HepG2 (cell line): Measurements from ENCODE around the gene GON4L. TPM values are rescaled to one million over a fixed set of nuclear protein-coding genes. Genes with fewer than 3 reads are reported as not detected.

Experiments used
- ARNTL ChIP-seq: sonication (generic); formaldehyde crosslinking; IDR thresholded peaks from 2 replicates; pipeline ENCODE4 v1.4.0; 2020; ENCODE audit warnings: mild to moderate bottlenecking, missing genetic modification reagents
- ETV5 ChIP-seq: IDR thresholded peaks from 2 replicates; pipeline ENCODE4 v1.6.1; 2018; ENCODE audit warnings: missing biosample characterization, missing genetic modification reagents, inconsistent platforms, borderline replicate concordance
- LCORL ChIP-seq, 2 experiments: fragments of 450-650 bp in 1 of 2; sonication (generic) in 1 of 2; formaldehyde crosslinking in 1 of 2; IDR thresholded peaks; 2 replicates each; pipeline versions ENCODE4 v1.5.0 to v1.6.1; 2017 to 2020; ENCODE audit warnings: antibody characterized with exemption in 1 of 2, missing genetic modification reagents in 1 of 2
- MAFF ChIP-seq: IDR thresholded peaks from 2 replicates; pipeline ENCODE4 v1.6.1; 2011; ENCODE audit warnings: low read depth, low read length, improper control_type of control experiment
- NFIC ChIP-seq: IDR thresholded peaks from 2 replicates; pipeline ENCODE4 v1.6.1; 2012; ENCODE audit warnings: mild to moderate bottlenecking, low read length, inconsistent platforms
- PAXIP1 ChIP-seq: sonication (generic); formaldehyde crosslinking; conservative IDR thresholded peaks from 2 replicates; pipeline ENCODE4 v1.4.0; 2020; ENCODE audit warnings: mild to moderate bottlenecking, missing genetic modification reagents, moderate library complexity
- SALL1 ChIP-seq: sonication (generic); formaldehyde crosslinking; IDR thresholded peaks from 2 replicates; pipeline ENCODE4 v1.8.0; 2022; ENCODE audit warnings: mild to moderate bottlenecking, missing genetic modification reagents
- SP4 ChIP-seq: sonication (generic); formaldehyde crosslinking; IDR thresholded peaks from 2 replicates; pipeline ENCODE4 v1.8.1; 2023; ENCODE audit warnings: mild to moderate bottlenecking, missing genetic modification reagents
- SP5 ChIP-seq: IDR thresholded peaks from 2 replicates; pipeline ENCODE4 v1.6.1; 2016; ENCODE audit warnings: low read depth, borderline replicate concordance
- SRSF9 ChIP-seq: fragments of 200-400 bp; formaldehyde crosslinking; IDR thresholded peaks from 2 replicates; pipeline ENCODE4 v1.6.1; 2018; ENCODE audit warnings: borderline replicate concordance, mild to moderate bottlenecking, low read depth, low read length; ENCODE audit not compliant: insufficient read depth, poor library complexity, severe bottlenecking
- ZMAT3 ChIP-seq: sonication (generic); formaldehyde crosslinking; conservative IDR thresholded peaks from 2 replicates; pipeline ENCODE4 v1.7.0; 2021; ENCODE audit warnings: missing genetic modification reagents
- ZNF282 ChIP-seq: fragments of 450-650 bp; IDR thresholded peaks from 2 replicates; pipeline ENCODE4 v1.6.1; 2018; ENCODE audit not compliant: partially characterized antibody
- ZNF383 ChIP-seq: sonication (generic); formaldehyde crosslinking; IDR thresholded peaks from 2 replicates; pipeline ENCODE4 v1.4.0; 2020; ENCODE audit warnings: missing genetic modification reagents, mild to moderate bottlenecking, borderline replicate concordance
- ZNF460 ChIP-seq: sonication (generic); formaldehyde crosslinking; IDR thresholded peaks from 2 replicates; pipeline ENCODE4 v1.5.1; 2020; ENCODE audit warnings: missing genetic modification reagents, mild to moderate bottlenecking, borderline replicate concordance
- ZNF598 ChIP-seq: sonication (generic); formaldehyde crosslinking; IDR thresholded peaks from 2 replicates; pipeline ENCODE4 v1.5.1; 2020; ENCODE audit warnings: mild to moderate bottlenecking, missing genetic modification reagents, borderline replicate concordance
- polyA plus RNA-seq, 8 experiments: library from polyadenylated mRNA; depleted of rRNA in 3 of 8; stranded (reverse) in 7 of 8; unstranded in 1 of 8; fragments of >200 nt; fragmentation: Illumina TruSeq in 4 of 8; extraction: Trizol in 4 of 8; gene quantifications; 2 replicates each; pipeline versions ENCODE4 v1.2.1 to v1.2.3, GENCODE V29; 2011 to 2016; ENCODE audit warnings: low read depth in 4 of 8, missing spikeins in 1 of 8, mixed read lengths in 1 of 8; ENCODE audit not compliant: insufficient read depth in 1 of 8
- total RNA-seq, 5 experiments: library from RNA; depleted of rRNA; stranded (reverse); fragments of >200 nt; fragmentation: Illumina TruSeq; extraction: Trizol; gene quantifications; 2 replicates each; pipeline ENCODE4 v1.2.3, GENCODE V29; 2016; ENCODE audit warnings: low read depth in 1 of 5
- TF ChIP-seq, protein P1 (sequence below): sonication (generic); formaldehyde crosslinking; IDR thresholded peaks from 2 replicates; pipeline ENCODE4 v1.4.0; 2020; ENCODE audit warnings: missing genetic modification reagents
- TF ChIP-seq, protein P2 (sequence below): sonication (generic); formaldehyde crosslinking; IDR thresholded peaks from 2 replicates; pipeline ENCODE4 v1.5.1; 2020; ENCODE audit warnings: mild to moderate bottlenecking, moderate library complexity, missing genetic modification reagents
- TF ChIP-seq, protein P3 (sequence below): sonication (generic); formaldehyde crosslinking; conservative IDR thresholded peaks from 2 replicates; pipeline ENCODE4 v1.4.0; 2020; ENCODE audit warnings: missing genetic modification reagents

The GON4L gene
- total and polyA plus RNA-seq, 2 of the 13 experiments (the other 11 are each of a cell fraction or from before 2014, with no cell fraction given): 14.6 to 19.6 TPM

DNA sequence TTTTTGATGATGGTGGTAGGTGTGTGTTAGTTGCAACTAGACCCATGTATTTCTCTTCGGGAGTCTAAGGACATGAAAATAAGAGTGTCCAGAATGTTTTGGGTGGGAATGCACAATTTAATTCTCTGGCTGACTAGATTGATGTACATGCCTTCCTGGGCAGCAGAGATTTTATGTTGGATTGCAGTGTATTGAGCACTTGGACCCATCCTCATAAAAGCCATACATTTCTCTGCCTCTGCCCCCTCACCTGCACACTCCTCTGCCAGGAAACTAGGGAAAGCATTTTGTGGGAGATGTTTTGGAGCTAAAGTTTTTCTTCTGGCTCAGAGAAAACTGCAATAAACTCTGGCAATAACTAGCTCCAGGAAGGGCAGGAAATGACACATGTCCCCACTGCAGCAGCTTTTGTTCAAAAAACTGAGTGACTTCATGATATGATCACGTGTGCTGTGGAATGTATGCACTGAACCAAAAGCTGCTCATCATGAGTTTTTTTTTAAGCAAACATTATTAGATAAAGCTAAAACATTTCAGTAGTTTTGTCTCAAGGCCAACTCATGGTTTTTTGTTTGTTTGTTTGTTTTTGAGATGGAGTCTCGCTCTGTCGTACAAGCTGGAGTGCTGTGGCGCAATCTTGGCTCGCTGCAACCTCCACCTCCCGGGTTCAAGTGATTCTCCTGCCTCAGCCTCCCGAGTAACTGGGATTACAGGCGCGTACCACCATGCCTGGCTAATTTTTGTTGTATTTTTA lies 36.6 kb upstream of the GON4L start (continued):
- TF ChIP-seq ZNF460 (CRISPR knock-in tag) (peak; percentile 89), NFIC (0 out of 2 replicates have a peak, but pooled peaks have one; percentile 22), SP5 (CRISPR knock-in tag) (no peak), ETV5 (peak; percentile 28; the same call in 1 of the 2 replicates), PAXIP1 (peak; percentile 51), SP4 (CRISPR knock-in tag) (no peak), ARNTL (peak; percentile 49; the same call in 1 of the 2 replicates), ZNF383 (no peak), LCORL (IDR thresholded peaks at IDR 0.05) (peak; percentile 40; the same call in 1 of the 2 replicates), LCORL (CRISPR knock-in tag; IDR thresholded peaks at IDR 0.05) (peak; percentile 29; the same call in 1 of the 2 replicates), MAFF (peak; percentile 11; the same call in 1 of the 2 replicates), SALL1 (peak; percentile 91), ZNF598 (CRISPR knock-in tag) (no peak), ZNF282 (no peak), ZMAT3 (CRISPR knock-in tag) (0 out of 2 replicates have a peak, but pooled peaks have one; percentile 51), SRSF9 (no peak)
- TF ChIP-seq, protein P1, sequence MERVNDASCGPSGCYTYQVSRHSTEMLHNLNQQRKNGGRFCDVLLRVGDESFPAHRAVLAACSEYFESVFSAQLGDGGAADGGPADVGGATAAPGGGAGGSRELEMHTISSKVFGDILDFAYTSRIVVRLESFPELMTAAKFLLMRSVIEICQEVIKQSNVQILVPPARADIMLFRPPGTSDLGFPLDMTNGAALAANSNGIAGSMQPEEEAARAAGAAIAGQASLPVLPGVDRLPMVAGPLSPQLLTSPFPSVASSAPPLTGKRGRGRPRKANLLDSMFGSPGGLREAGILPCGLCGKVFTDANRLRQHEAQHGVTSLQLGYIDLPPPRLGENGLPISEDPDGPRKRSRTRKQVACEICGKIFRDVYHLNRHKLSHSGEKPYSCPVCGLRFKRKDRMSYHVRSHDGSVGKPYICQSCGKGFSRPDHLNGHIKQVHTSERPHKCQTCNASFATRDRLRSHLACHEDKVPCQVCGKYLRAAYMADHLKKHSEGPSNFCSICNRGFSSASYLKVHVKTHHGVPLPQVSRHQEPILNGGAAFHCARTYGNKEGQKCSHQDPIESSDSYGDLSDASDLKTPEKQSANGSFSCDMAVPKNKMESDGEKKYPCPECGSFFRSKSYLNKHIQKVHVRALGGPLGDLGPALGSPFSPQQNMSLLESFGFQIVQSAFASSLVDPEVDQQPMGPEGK (CRISPR knock-in tag): no peak
- TF ChIP-seq, protein P2, sequence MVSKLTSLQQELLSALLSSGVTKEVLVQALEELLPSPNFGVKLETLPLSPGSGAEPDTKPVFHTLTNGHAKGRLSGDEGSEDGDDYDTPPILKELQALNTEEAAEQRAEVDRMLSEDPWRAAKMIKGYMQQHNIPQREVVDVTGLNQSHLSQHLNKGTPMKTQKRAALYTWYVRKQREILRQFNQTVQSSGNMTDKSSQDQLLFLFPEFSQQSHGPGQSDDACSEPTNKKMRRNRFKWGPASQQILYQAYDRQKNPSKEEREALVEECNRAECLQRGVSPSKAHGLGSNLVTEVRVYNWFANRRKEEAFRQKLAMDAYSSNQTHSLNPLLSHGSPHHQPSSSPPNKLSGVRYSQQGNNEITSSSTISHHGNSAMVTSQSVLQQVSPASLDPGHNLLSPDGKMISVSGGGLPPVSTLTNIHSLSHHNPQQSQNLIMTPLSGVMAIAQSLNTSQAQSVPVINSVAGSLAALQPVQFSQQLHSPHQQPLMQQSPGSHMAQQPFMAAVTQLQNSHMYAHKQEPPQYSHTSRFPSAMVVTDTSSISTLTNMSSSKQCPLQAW (CRISPR knock-in tag): no peak
- TF ChIP-seq, protein P3, sequence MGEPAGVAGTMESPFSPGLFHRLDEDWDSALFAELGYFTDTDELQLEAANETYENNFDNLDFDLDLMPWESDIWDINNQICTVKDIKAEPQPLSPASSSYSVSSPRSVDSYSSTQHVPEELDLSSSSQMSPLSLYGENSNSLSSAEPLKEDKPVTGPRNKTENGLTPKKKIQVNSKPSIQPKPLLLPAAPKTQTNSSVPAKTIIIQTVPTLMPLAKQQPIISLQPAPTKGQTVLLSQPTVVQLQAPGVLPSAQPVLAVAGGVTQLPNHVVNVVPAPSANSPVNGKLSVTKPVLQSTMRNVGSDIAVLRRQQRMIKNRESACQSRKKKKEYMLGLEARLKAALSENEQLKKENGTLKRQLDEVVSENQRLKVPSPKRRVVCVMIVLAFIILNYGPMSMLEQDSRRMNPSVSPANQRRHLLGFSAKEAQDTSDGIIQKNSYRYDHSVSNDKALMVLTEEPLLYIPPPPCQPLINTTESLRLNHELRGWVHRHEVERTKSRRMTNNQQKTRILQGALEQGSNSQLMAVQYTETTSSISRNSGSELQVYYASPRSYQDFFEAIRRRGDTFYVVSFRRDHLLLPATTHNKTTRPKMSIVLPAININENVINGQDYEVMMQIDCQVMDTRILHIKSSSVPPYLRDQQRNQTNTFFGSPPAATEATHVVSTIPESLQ (CRISPR knock-in tag): no peak
